Measurements from ENCODE around the gene AUTS2. TPM values are rescaled to one million over a fixed set of nuclear protein-coding genes. Genes with fewer than 3 reads are reported as not detected.

AUTS2 gene
- total RNA-seq, 1 experiment from 2014 or later = 2.5 TPM

DNA sequence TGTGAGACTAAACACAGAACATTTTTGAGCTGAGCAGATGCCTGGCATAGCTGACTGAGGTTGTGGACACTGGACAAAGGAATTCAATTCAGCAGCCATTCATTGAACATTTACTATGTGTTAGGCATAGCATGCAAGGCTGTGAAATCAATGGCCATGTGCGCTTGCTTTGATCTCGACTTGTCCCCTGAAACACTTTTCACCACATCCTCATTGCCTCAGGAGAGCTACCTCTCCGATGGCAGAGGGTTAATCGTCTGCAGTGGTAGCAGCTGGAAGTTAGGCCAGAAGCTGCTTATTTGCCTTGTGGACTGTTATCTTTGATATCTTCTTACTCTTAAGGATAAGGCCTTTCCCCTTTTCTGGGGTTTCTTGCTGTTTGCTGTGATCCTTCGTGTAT lies 297.8 kb downstream of the AUTS2 start:
- Histone ChIP-seq H3K27me3 (ENCODE audit: control insufficient read depth, insufficient read depth, low read length) (no peaks in the 10 kb centered on the region), H3K4me1 (ENCODE audit: control insufficient read depth, insufficient read depth, low read length) (no peaks in the 10 kb centered on the region), H3K36me3 (ENCODE audit: control insufficient read depth, insufficient read depth, low read length) (no peaks in the 10 kb centered on the region), H3K9me3 (ENCODE audit: control insufficient read depth, insufficient read depth, low read depth, low read length) (no peaks in the 10 kb centered on the region), H3K4me3 (ENCODE audit: low read depth in 2 of 2, low read length in 2 of 2) (no peak overlapping the region), H3K27ac (ENCODE audit: low read length) (no peak overlapping the region)
- DNase-seq (ENCODE audit: low read depth, low spot score) (no peak), ATAC-seq (no peak)
- in situ Hi-C loops (cut with HindIII; ENCODE audit: low pct_unique_long_range_greater_than_20kb, low sequenced_read_pairs) = no loop called here
- no TSS peak for BruUV-seq (replicated peaks)
- ChIA-PET POLR2A (no interaction called here), CTCF (no interaction called here)
- TF ChIP-seq, protein P1, sequence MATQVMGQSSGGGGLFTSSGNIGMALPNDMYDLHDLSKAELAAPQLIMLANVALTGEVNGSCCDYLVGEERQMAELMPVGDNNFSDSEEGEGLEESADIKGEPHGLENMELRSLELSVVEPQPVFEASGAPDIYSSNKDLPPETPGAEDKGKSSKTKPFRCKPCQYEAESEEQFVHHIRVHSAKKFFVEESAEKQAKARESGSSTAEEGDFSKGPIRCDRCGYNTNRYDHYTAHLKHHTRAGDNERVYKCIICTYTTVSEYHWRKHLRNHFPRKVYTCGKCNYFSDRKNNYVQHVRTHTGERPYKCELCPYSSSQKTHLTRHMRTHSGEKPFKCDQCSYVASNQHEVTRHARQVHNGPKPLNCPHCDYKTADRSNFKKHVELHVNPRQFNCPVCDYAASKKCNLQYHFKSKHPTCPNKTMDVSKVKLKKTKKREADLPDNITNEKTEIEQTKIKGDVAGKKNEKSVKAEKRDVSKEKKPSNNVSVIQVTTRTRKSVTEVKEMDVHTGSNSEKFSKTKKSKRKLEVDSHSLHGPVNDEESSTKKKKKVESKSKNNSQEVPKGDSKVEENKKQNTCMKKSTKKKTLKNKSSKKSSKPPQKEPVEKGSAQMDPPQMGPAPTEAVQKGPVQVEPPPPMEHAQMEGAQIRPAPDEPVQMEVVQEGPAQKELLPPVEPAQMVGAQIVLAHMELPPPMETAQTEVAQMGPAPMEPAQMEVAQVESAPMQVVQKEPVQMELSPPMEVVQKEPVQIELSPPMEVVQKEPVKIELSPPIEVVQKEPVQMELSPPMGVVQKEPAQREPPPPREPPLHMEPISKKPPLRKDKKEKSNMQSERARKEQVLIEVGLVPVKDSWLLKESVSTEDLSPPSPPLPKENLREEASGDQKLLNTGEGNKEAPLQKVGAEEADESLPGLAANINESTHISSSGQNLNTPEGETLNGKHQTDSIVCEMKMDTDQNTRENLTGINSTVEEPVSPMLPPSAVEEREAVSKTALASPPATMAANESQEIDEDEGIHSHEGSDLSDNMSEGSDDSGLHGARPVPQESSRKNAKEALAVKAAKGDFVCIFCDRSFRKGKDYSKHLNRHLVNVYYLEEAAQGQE (IDR thresholded peaks at IDR 0.05; ENCODE audit: insufficient read depth in 1 of 2, low read depth in 2 of 2, low read length in 1 of 2) = no peak
- TF ChIP-seq POLR2AphosphoS5 (IDR thresholded peaks at IDR 0.05; ENCODE audit: low read depth, low read length) = no peak
- no peak for TF ChIP-seq TCF7L2 (IDR thresholded peaks at IDR 0.05; ENCODE audit: low read depth, low read length)
- TF ChIP-seq SIN3A (IDR thresholded peaks at IDR 0.05; ENCODE audit: borderline replicate concordance, insufficient read depth, low read depth, low read length) = no peak
- TF ChIP-seq, protein P2, sequence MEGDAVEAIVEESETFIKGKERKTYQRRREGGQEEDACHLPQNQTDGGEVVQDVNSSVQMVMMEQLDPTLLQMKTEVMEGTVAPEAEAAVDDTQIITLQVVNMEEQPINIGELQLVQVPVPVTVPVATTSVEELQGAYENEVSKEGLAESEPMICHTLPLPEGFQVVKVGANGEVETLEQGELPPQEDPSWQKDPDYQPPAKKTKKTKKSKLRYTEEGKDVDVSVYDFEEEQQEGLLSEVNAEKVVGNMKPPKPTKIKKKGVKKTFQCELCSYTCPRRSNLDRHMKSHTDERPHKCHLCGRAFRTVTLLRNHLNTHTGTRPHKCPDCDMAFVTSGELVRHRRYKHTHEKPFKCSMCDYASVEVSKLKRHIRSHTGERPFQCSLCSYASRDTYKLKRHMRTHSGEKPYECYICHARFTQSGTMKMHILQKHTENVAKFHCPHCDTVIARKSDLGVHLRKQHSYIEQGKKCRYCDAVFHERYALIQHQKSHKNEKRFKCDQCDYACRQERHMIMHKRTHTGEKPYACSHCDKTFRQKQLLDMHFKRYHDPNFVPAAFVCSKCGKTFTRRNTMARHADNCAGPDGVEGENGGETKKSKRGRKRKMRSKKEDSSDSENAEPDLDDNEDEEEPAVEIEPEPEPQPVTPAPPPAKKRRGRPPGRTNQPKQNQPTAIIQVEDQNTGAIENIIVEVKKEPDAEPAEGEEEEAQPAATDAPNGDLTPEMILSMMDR (IDR thresholded peaks at IDR 0.05) = no peak
- intact Hi-C loops (cut with micrococcal nuclease; ENCODE audit: unreplicated experiment) = no loop called here

DNA sequence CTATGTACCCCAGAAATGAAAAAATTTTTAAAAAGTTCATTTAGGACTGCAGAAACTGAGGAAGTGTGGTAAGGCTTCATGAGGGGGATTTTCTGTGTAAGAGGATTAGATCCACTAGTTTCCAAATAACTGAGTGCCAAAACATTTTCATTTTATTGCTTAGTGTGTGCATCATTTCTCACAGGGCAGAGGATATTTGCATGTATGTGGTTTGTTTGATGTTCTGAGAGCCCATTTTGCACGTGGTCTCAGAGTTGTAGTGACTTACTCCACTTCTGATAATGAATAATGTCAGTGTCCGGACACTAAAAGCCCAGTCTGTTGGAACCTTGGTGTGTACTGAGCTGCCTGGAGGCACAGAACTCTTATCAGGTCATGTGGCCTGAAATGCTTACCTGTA lies 299.9 kb downstream of the AUTS2 start:
- no peak for ATAC-seq
- no peaks in the 10 kb centered on the region for H3K9me3 ChIP-seq (ENCODE audit: control insufficient read depth, insufficient read depth, low read depth, low read length)
- H3K27ac ChIP-seq (ENCODE audit: low read length) = no peak overlapping the region
- no peak for TF ChIP-seq SIN3A (IDR thresholded peaks at IDR 0.05; ENCODE audit: borderline replicate concordance, insufficient read depth, low read depth, low read length)
- no peak for DNase-seq (ENCODE audit: low read depth, low spot score)
- H3K27me3 ChIP-seq (ENCODE audit: control insufficient read depth, insufficient read depth, low read length) = no peaks in the 10 kb centered on the region
- H3K36me3 ChIP-seq (ENCODE audit: control insufficient read depth, insufficient read depth, low read length) = no peaks in the 10 kb centered on the region
- no TSS peak for BruUV-seq (replicated peaks)
- POLR2A ChIA-PET = no interaction called here
- CTCF ChIA-PET = no interaction called here
- in situ Hi-C loops (cut with HindIII; ENCODE audit: low pct_unique_long_range_greater_than_20kb, low sequenced_read_pairs) = no loop called here
- intact Hi-C loops (cut with micrococcal nuclease; ENCODE audit: unreplicated experiment) = no loop called here
- no peak overlapping the region for H3K4me3 ChIP-seq (ENCODE audit: low read depth in 2 of 2, low read length in 2 of 2)
- no peaks in the 10 kb centered on the region for H3K4me1 ChIP-seq (ENCODE audit: control insufficient read depth, insufficient read depth, low read length)

GRCh38 chr7:69903410-69903809 lies 305.1 kb downstream of the AUTS2 start:
- intact Hi-C loops (cut with micrococcal nuclease; ENCODE audit: unreplicated experiment) = no loop called here
- H3K27ac ChIP-seq (ENCODE audit: low read length) = no peak overlapping the region
- no peak overlapping the region for H3K4me3 ChIP-seq (ENCODE audit: low read depth in 2 of 2, low read length in 2 of 2)
- H3K36me3 ChIP-seq (ENCODE audit: control insufficient read depth, insufficient read depth, low read length) = no peaks in the 10 kb centered on the region
- TF ChIP-seq SIN3A (IDR thresholded peaks at IDR 0.05; ENCODE audit: borderline replicate concordance, insufficient read depth, low read depth, low read length) (no peak), POLR2AphosphoS5 (IDR thresholded peaks at IDR 0.05; ENCODE audit: low read depth, low read length) (no peak), TCF7L2 (IDR thresholded peaks at IDR 0.05; ENCODE audit: low read depth, low read length) (no peak)
- TF ChIP-seq, protein P1 (IDR thresholded peaks at IDR 0.05; ENCODE audit: insufficient read depth in 1 of 2, low read depth in 2 of 2, low read length in 1 of 2) = no peak
- TF ChIP-seq, protein P2 (IDR thresholded peaks at IDR 0.05) = no peak
- H3K9me3 ChIP-seq (ENCODE audit: control insufficient read depth, insufficient read depth, low read depth, low read length) = no peaks in the 10 kb centered on the region
- CTCF ChIA-PET = no interaction called here
- H3K4me1 ChIP-seq (ENCODE audit: control insufficient read depth, insufficient read depth, low read length) = no peaks in the 10 kb centered on the region
- POLR2A ChIA-PET = no interaction called here
- no TSS peak for BruUV-seq (replicated peaks)
- H3K27me3 ChIP-seq (ENCODE audit: control insufficient read depth, insufficient read depth, low read length) = no peaks in the 10 kb centered on the region
- DNase-seq (ENCODE audit: low read depth, low spot score) (no peak), ATAC-seq (no peak)
- in situ Hi-C loops (cut with HindIII; ENCODE audit: low pct_unique_long_range_greater_than_20kb, low sequenced_read_pairs) = no loop called here

Data from Panc1 (cell line).